HS-27A (cell line): Measurements from ENCODE around the gene SIRT5.

Source experiments
- DNase-seq: peaks from one replicate; pipeline ENCODE4 v3.0.0-alpha.2; 2012; ENCODE audit warnings: low read depth, missing footprints

The SIRT5 gene

GRCh38 chr6:13635948-13636658 is 61.7 kb downstream of the SIRT5 start:
- no peak for DNase-seq

- no peak for DNase-seq
Measured at GRCh38 chr6:13638014-13638413, 63.6 kb downstream of the SIRT5 start.

- DNase-seq: no peak
Measured at GRCh38 chr6:13638626-13639025, 64.2 kb downstream of the SIRT5 start.

DNA sequence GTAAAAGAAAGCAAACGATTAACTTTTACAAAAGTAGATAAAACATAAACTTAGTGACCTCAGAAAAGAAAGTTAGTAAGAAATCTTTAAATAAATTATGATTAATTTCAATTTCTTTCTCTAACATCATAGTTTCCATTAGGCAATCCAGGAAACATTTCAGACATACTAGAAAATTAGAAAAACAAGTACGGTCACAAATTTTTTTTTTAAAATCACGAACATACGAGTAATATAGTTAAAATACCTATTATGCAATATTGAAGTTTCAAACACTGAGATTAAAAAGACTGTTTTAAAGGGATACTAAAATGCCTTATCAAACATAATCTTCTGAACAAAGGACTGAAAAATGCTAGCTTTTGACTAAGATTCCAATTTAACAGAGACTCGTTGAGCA is 66.9 kb downstream of the SIRT5 start:
- no peak for DNase-seq

DNA sequence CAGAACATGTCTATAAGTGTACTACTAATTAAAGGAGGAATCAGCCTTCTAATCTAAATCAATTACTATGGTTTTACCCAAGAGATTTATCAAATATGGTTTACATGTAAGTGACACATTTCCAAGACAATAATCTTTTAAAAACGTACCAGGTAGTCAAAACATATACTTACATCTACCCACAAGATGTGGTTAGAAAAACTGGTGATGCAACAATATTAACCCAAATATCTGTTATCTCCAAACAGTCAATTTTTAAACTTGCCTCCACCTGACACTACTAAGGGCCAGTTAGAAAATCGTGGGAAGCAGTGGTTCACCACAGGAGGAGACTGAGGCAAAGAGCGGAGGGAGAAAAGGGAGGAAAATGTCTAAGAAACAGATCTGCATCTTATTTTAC is 68.7 kb downstream of the SIRT5 start:
- no peak for DNase-seq

DNA sequence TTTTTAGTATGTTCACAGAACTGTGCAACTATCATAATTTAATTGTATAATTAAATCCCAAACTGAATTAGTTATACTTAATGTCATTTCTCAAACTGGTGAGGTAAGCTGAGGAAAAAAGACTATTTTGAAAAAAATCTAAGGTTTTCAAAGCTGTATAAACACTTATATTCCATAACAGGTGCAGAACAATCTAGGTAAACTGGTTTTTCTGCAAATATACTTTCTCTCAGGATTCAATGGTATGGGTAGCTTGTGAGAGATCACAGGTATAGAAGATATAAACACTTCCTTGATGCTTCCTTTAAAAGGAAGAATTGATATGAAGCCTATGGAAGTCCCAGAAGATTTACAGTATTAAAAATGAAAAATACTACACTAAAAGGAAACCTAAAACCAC is 74.4 kb downstream of the SIRT5 start:
- DNase-seq: no peak

- DNase-seq: no peak
Measured at GRCh38 chr6:13649393-13649792, 75.0 kb downstream of the SIRT5 start.

- no peak for DNase-seq
Measured at GRCh38 chr6:13653296-13653695, 78.9 kb downstream of the SIRT5 start.

GRCh38 chr6:13654496-13654895 is 80.1 kb downstream of the SIRT5 start:
- no peak for DNase-seq

DNA sequence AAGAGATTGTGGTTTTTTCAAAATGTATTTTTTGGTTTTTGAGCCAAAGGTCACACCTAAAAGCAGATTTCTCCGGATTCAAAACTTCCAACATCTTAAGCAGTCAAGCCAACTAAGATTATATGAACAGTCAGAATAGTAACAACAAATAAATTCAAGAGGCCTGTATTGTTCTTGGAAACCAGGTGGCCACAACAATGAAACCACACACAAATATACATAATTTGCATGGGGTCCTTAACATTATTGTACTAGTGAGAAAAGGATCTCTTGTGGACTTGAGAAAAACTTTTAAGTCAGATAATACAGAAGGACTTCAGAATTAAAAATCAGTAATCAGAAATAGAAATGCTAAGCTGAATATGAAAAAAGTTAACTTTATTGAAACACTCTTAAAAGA is 81.3 kb downstream of the SIRT5 start:
- DNase-seq: no peak

DNA sequence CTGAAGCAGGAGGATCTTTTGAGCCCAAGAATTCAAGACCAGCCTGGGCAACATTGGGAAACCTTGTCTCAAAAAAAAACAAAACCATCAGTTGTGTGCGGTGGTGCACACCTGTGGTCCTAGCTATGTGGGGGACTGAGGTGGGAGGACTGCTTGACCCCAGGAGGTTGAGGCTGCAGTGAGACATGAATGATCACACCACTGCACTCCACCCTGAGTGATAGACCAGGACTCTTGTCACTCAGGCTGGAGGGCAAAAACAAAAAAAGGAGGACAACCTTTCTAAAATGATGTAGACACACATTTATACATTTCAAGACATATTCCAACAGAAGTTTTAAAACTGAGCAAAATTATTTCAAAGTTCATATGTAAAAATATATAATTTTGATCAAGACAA is 85.9 kb downstream of the SIRT5 start:
- DNase-seq: no peak

GRCh38 chr6:13660893-13661292 is 86.5 kb downstream of the SIRT5 start:
- no peak for DNase-seq

DNA sequence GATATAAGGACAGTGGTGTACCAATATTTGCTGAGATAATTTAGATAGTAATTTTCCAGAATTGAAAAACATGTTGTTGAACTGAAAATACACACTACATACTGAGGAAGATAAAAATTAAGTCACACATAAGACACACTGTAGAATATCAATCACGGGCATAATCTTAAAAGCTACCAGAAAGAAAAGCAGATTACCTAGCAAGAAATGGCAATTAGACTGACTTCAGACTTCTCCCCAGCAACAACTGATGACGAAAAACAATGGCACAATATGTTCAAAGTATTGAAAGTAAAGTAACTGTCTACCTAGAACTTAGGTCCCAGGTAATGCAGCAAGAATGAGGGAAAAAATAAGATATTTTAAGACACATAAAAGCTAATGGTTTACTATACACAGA is 87.2 kb downstream of the SIRT5 start:
- DNase-seq: no peak

GRCh38 chr6:13662651-13663334 is 88.4 kb downstream of the SIRT5 start:
- no peak for DNase-seq

- no peak for DNase-seq
Measured at GRCh38 chr6:13663986-13664385, 89.6 kb downstream of the SIRT5 start.
